Heart right ventricle (tissue), 16 donors: Measurements from ENCODE around the gene IFNL1. TPM values are rescaled to one million over a fixed set of nuclear protein-coding genes. Genes with fewer than 3 reads are reported as not detected.

Experiments
- ATAC-seq, 8 donors: fragments of 200-7000 bp; cut with Tn5 transposase; one replicate each; pipeline ENCODE4 v1.9.1; 2020; ENCODE audit warnings: mild to moderate bottlenecking in 8 of 8, moderate library complexity in 8 of 8, moderate number of reproducible peaks in 1 of 8
- DNase-seq, 2 donors: peaks; one replicate each; pipeline ENCODE4 v3.0.0-alpha.2; 2020
- H3K27ac ChIP-seq, 10 donors: fragments of 200-600 bp; sonication (generic) in 2 of 10; one replicate each; pipeline versions ENCODE4 v1.5.0 to v1.8.0; 2020 to 2022; ENCODE audit warnings: mild to moderate bottlenecking in 3 of 10
- H3K27me3 ChIP-seq, 7 donors: fragments of 200-600 bp; one replicate each; pipeline ENCODE4 v1.8.0; 2021 to 2022; ENCODE audit warnings: mild to moderate bottlenecking in 2 of 7
- H3K36me3 ChIP-seq, 9 donors: fragments of 200-600 bp; sonication (generic) in 1 of 9; one replicate each; pipeline versions ENCODE4 v1.5.0 to v1.8.0; 2020 to 2022; ENCODE audit warnings: mild to moderate bottlenecking in 2 of 9
- H3K4me1 ChIP-seq, 9 donors: fragments of 200-600 bp; sonication (generic) in 1 of 9; one replicate each; pipeline versions ENCODE4 v1.5.0 to v1.8.0; 2020 to 2022; ENCODE audit warnings: mild to moderate bottlenecking in 4 of 9
- H3K4me3 ChIP-seq, 10 donors: fragments of 200-600 bp; sonication (generic) in 2 of 10; one replicate each; pipeline versions ENCODE4 v1.5.0 to v1.8.0; 2020 to 2022; ENCODE audit warnings: mild to moderate bottlenecking in 7 of 10, moderate library complexity in 2 of 10
- H3K9me3 ChIP-seq, 11 donors: fragments of 200-600 bp in 10 of 11; sonication (generic) in 2 of 11; one replicate each; pipeline versions ENCODE4 v1.5.0 to v1.8.0; 2013 to 2022; ENCODE audit warnings: mild to moderate bottlenecking in 2 of 11, control low read depth in 1 of 11, moderate library complexity in 1 of 11
- CTCF ChIP-seq, 9 donors: fragments of 200-600 bp; sonication (generic) in 2 of 9; IDR thresholded peaks; one replicate each; pipeline versions ENCODE4 v1.5.0 to v1.8.0; 2021 to 2022; ENCODE audit warnings: antibody characterized with exemption in 9 of 9, mild to moderate bottlenecking in 5 of 9, moderate library complexity in 1 of 9
- WGBS, 2 donors: extraction: QIAGEN DNeasy Blood & Tissue Kit; methylation state at CpG; one replicate each; pipeline ENCODE4 v1.1.7; 2013; ENCODE audit warnings: inconsistent platforms in 1 of 2; 5-methylcytosine and 5-hydroxymethylcytosine counted together
- intact Hi-C, 10 donors: fragments of 100-400 bp; cut with DNase I; formaldehyde crosslinking; loops; one replicate each; pipeline versions ENCODE4 v1.11.1 to v1.14.2; 2022
- polyA plus RNA-seq, 2 donors: library from polyadenylated mRNA; stranded (reverse); fragments of 200-250 nt; gene quantifications; one replicate each; pipeline ENCODE4 v1.2.3, GENCODE V29; 2013
- total RNA-seq, 10 donors: library from RNA; stranded (reverse); fragmentation: NEBNext Ultra II Directional in 3 of 10; extraction: Animal tissue kit (Norgen Biotek cat#: 25700) in 3 of 10; gene quantifications; one replicate each; pipeline versions ENCODE4 v1.2.1 to v1.2.4, GENCODE V29; 2021 to 2023
- donor health status: Arrhythmogenic right ventricular cardiomyopathy.
- donor health status: ischemic (EF 13 %, LVEDD 7.1; RV severe dilation, severe dysfunction).
- donor health status: healthy with polysubstance abuse.
- donor health status: DM: no; HTN: yes; CAD: no.
- donor health status: DM: no; HTN: no; CAD: no.
- donor health status: ischemic (EF 25% LVEDD 6.9; RV normal size, moderate dysfunction).
- donor health status: ischemic (EF 25% LVEDD 5.7; RV mildly dilated, moderate dysfunction).
- donor health status: healthy.
- donor health status: DM: yes; HTN: yes; CAD: no.
- donor health status: Ischemic cardiomyopathy.
- donor health status: ischemic (EF 35%, LVEDD 5.7; RV mildly dilated, moderate dysfunction).
- donor health status: nonischemic (EF 11% LVEDD 7.7; RV severe dilation, severe dysfunction).
- donor health status: DM: yes; HTN: yes; CAD: no.
- donor health status: PGD.
- donor health status: ischemic (EF 29% LVEDD 5.4; RV normal size, mild dysfunction).
- donor health status: nonischemic (EF 23%, LVEDD 6.1; RV moderate dilation, normal function).

The IFNL1 gene
- total and polyA plus RNA-seq, 12 donors: not detected

- intact Hi-C loops: loop anchor here in 9 of 10 donors (2.0 to 10.0 kb wide), 10 partner anchors 111 to 371 kb away; partner anchors contain the start of genes NCCRP1 (in 2 of the 9) and FBXO17 (in 1 of the 9)
- DNase-seq (no peak), ATAC-seq (no peak)
- Histone ChIP-seq H3K4me3 (no peak overlapping the region), H3K9me3 (no peaks in the 10 kb centered on the region), H3K36me3 (peaks cover 0 to 41% (median 0%) of the 10 kb centered on the region in 9 donors), H3K27me3 (peaks cover 0 to 6% (median 0%) of the 10 kb centered on the region in 7 donors), H3K27ac (no peak overlapping the region), H3K4me1 (peaks cover 0 to 11% (median 5%) of the 10 kb centered on the region in 9 donors)
- 83 to 84% methylated on average over 16 of the region's 16 CpGs for WGBS, 2 donors
- no peak for TF ChIP-seq CTCF (IDR thresholded peaks at IDR 0.05)
These were observed 29.8 kb downstream of the IFNL1 start for GRCh38 chr19:39325778-39326665.

GRCh38 chr19:39327363-39328045, 31.3 kb downstream of the IFNL1 start:
- peaks cover 0 to 47% (median 0%) of the 10 kb centered on the region in 9 donors for H3K36me3 ChIP-seq
- no peaks in the 10 kb centered on the region for H3K9me3 ChIP-seq
- no peak overlapping the region for H3K27ac ChIP-seq
- H3K27me3 ChIP-seq: peaks cover 0 to 5% (median 0%) of the 10 kb centered on the region in 7 donors
- DNase-seq: no peak
- ATAC-seq: peak in 3 of 8 donors; percentile 22 to 26 (median 26)
- WGBS, 2 donors: 62 to 66% methylated on average over 16 of the region's 16 CpGs
- peaks cover 0 to 11% (median 5%) of the 10 kb centered on the region in 9 donors for H3K4me1 ChIP-seq
- TF ChIP-seq CTCF (IDR thresholded peaks at IDR 0.05): no peak
- intact Hi-C loops: loop anchor here (1.0 to 10.0 kb wide), 12 partner anchors 113 to 373 kb away; partner anchors contain the start of genes NCCRP1 (in 2 of the 10) and FBXO17 (in 1 of the 10)
- no peak overlapping the region for H3K4me3 ChIP-seq

- peak; percentile 82 to 85 for DNase-seq
- Histone ChIP-seq H3K27me3 (peaks cover 0 to 5% (median 0%) of the 10 kb centered on the region in 7 donors), H3K27ac (no peak overlapping the region), H3K4me1 (peaks cover 0 to 16% (median 5%) of the 10 kb centered on the region in 9 donors), H3K36me3 (peaks cover 0 to 52% (median 0%) of the 10 kb centered on the region in 9 donors), H3K4me3 (no peak overlapping the region), H3K9me3 (no peaks in the 10 kb centered on the region)
- WGBS, 2 donors: 27 to 28% methylated on average over 17 of the region's 17 CpGs
- intact Hi-C loops: loop anchor here in 9 of 10 donors (1.0 to 10.0 kb wide), 11 partner anchors 113 to 373 kb away; partner anchors contain the start of genes NCCRP1 (in 2 of the 9) and FBXO17 (in 1 of the 9)
- peak; percentile 83 to 98 (median 95) for TF ChIP-seq CTCF (IDR thresholded peaks at IDR 0.05)
- peak; percentile 61 to 88 (median 80) for ATAC-seq
These were observed 32.0 kb downstream of the IFNL1 start for GRCh38 chr19:39328046-39328705.
